GM23338 (cell line): Measurements from ENCODE around the gene FAM227B.

ENCODE experiments used
- CREB1 ChIP-seq: fragments of 250-450 bp; sonication (Bioruptor Pico); IDR thresholded peaks from 2 replicates; pipeline ENCODE4 v1.5.0; 2020; ENCODE audit warnings: low read depth, mild to moderate bottlenecking, moderate library complexity
- CTCF ChIP-seq, 2 experiments: fragments of 200-600 bp in 1 of 2; sonication (generic) in 1 of 2; conservative IDR thresholded peaks; 2 replicates each; pipeline versions ENCODE4 v1.5.1 to v1.6.1; 2016 to 2017; ENCODE audit warnings: antibody characterized with exemption in 2 of 2, low read depth in 2 of 2, mild to moderate bottlenecking in 2 of 2, moderate library complexity in 1 of 2
- EZH2 ChIP-seq: fragments of 200-600 bp; sonication (generic); IDR thresholded peaks from one replicate; pipeline ENCODE4 v1.8.0; 2017; ENCODE audit warnings: antibody characterized with exemption, mild to moderate bottlenecking, low read depth; ENCODE audit not compliant: unreplicated experiment
- ZNF331 ChIP-seq: fragments of 250-450 bp; sonication (Bioruptor Pico); IDR thresholded peaks from 2 replicates; pipeline ENCODE4 v1.5.0; 2020; ENCODE audit warnings: low read depth, mild to moderate bottlenecking, moderate library complexity
- TF ChIP-seq, protein P1 (sequence below): IDR thresholded peaks from one replicate; pipeline ENCODE4 v1.6.1; 2018; ENCODE audit warnings: antibody characterized with exemption; ENCODE audit not compliant: unreplicated experiment

DNA sequence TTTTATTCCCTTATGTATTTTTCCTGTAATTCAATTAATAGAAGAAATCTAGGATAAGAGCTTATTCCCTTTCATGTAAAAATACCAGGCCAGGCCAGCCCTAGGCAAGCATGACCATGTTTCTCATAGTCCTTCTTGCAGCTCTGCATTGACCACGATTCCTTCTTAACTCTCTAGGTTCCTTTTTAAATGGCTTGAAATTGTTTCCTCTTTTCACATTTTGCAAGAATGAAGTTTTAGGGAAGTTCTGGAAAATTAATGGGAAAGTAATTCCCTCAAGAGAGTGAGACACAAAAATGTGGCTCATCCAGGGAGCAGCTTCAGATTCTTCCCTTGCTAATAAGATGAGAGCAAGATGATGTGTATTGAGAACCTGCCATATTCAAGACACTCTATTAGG is 314.1 kb downstream of the FAM227B start:
- TF ChIP-seq CTCF (conservative IDR thresholded peaks at IDR 0.05; ENCODE audit: low read depth in 2 of 2) (no peak), ZNF331 (CRISPR knock-in tag) (no peak), CREB1 (CRISPR knock-in tag) (no peak), EZH2 (no peak)
- TF ChIP-seq, protein P1, sequence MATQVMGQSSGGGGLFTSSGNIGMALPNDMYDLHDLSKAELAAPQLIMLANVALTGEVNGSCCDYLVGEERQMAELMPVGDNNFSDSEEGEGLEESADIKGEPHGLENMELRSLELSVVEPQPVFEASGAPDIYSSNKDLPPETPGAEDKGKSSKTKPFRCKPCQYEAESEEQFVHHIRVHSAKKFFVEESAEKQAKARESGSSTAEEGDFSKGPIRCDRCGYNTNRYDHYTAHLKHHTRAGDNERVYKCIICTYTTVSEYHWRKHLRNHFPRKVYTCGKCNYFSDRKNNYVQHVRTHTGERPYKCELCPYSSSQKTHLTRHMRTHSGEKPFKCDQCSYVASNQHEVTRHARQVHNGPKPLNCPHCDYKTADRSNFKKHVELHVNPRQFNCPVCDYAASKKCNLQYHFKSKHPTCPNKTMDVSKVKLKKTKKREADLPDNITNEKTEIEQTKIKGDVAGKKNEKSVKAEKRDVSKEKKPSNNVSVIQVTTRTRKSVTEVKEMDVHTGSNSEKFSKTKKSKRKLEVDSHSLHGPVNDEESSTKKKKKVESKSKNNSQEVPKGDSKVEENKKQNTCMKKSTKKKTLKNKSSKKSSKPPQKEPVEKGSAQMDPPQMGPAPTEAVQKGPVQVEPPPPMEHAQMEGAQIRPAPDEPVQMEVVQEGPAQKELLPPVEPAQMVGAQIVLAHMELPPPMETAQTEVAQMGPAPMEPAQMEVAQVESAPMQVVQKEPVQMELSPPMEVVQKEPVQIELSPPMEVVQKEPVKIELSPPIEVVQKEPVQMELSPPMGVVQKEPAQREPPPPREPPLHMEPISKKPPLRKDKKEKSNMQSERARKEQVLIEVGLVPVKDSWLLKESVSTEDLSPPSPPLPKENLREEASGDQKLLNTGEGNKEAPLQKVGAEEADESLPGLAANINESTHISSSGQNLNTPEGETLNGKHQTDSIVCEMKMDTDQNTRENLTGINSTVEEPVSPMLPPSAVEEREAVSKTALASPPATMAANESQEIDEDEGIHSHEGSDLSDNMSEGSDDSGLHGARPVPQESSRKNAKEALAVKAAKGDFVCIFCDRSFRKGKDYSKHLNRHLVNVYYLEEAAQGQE, result no peak
